Stimulated activated CD8-positive, alpha-beta memory T cell treated with anti-CD3 and anti-CD28 coated beads, Interleukin-15, amount 100 ng/mL, for 24 hours (primary cell): ENCODE data around the gene IL34.
"Not testable (repeated sequence)": the region's sequence is repeated elsewhere in the genome, so short reads cannot be mapped to it uniquely, and the experiment has no call there.

Source experiments
- DNase-seq: peaks from one replicate; pipeline ENCODE4 v3.0.0-alpha.2; 2020; ENCODE audit warnings: low read depth

Gene IL34

DNA sequence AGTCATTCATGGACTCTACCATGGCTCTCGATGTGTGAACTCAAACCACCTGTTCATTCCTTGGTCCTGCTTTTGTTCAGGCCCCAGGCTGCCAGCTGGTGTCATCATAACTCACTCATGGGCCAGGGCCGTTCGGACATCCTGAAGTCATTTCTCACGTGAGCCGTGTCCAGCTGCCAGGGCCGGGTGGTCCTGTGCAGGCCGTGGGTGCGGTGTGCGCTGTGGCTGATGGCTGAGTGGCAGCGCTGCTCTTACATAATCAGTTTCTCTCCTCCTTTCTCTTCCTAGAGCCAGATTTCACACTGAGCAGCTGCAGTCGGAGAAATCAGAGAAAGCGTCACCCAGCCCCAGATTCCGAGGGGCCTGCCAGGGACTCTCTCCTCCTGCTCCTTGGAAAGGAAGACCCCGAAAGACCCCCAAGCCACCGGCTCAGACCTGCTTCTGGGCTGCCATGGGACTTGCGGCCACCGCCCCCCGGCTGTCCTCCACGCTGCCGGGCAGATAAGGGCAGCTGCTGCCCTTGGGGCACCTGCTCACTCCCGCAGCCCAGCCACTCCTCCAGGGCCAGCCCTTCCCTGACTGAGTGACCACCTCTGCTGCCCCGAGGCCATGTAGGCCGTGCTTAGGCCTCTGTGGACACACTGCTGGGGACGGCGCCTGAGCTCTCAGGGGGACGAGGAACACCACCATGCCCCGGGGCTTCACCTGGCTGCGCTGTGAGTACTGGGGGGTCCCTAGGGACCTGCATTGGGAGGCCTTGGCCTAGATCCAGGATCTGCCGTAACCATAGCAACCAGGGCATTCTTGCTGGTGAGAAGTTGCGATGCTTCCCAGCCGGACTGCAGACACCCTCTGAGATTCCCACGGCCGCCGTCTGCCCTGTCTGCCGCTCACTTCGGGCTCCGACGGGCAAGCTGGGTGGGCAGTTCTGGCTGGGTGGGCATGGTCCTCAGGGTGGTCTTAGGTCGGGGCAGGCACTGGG lies at the start of gene IL34:
IL34 (plus strand) TSS at position 300 of the 982 bp plus-strand sequence; CDS start at position 689, 389 bp downstream.
- DNase-seq, result no peak

GRCh38 chr16:70597135-70597835 lies 49.1 kb upstream of the IL34 start:
- no peak for DNase-seq

DNA sequence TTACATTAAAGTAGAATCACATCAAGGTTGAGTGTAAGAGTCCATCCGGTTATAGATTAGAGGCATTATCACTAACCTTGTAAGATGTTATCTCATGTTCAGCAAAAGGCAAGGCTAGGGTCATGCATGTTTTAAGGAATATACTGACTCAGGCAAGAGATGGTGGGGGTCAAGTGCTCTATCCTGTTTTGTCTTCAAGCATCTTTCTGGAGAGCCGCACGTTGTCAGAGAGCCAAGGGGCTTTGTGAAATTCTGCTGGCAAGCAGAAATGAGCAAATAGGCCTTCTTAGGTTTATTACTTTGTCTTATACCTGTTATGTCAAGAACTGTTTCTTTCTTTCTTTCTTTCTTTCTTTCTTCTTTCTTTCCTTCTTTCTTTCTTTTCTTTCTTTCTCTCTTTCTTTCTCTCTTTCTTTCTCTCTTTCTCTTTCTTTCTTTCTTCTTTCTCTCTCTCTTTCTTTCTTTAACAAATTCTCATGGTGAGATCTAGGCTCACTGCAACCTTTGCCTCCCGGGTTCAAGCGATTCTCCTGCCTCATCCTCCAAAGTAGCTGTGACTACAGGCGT lies 47.3 kb upstream of the IL34 start:
- no peak for DNase-seq

DNA sequence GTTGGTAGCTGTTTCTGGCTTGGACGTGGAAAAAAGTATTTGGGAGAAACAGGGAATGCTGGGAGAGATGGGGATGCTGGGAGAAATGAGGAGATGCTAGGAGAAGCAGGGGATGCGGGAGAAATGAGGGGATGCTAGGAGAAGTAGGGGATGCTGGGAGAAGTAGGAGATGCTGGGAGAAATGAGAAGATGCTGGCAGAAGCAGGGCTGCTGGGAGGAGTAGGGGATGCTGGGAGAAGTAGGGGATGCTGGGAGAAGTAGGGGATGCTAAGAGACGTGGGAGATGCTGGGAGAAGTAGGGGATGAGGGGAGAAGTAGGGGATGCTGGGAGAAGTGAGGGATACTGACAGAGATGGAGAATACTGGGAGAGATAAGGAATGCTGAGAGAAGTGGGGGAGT lies 45.6 kb upstream of the IL34 start:
- DNase-seq, result no peak

DNA sequence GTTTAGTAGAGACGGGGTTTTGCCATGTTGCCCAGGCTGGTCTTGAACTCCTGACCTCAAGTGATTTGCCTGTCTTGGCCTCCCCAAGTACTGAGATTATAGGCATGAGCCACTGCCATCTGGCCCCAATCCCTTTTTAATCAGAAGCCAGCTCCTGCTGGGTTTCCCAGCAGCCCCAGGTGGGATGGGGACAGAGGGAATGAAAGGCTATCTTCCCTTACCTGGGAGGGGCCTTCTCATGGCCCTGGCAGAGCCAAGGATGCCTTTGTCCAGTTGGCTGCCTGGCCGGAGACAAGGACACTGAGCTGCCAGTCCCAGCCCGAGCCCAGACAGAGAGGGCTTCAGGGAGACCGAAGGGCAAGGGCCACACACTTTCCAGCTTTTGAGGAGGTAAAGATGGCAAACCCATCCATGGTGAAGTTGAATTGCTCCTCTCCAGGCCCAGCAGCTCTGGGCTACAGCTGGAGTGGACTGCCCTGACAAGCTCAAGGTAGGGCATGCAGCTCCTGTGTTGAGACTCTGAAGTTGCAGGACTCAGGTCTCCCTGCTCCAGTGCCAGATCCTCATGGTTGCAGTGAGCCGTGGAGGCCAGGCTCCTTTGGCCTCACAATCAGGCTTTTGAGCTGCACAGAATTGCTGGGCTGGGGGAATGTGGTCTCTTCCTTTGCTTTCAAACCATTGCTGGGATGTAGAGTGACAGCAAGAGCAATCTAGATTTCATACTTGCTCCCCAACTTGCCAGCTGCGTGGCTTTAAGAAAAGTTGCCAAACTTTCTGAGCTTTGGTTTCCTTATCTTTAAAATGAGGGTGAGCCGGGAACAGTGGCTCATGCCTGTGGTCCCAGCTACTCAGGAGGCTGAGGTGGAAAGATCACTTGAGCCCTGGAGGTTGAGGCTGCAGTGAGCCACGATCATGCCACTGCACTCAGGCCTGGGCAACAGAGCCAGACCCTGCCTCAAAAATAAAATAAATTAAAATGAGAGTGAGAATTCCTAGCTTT lies 44.5 kb upstream of the IL34 start:
- DNase-seq, result no peak

DNA sequence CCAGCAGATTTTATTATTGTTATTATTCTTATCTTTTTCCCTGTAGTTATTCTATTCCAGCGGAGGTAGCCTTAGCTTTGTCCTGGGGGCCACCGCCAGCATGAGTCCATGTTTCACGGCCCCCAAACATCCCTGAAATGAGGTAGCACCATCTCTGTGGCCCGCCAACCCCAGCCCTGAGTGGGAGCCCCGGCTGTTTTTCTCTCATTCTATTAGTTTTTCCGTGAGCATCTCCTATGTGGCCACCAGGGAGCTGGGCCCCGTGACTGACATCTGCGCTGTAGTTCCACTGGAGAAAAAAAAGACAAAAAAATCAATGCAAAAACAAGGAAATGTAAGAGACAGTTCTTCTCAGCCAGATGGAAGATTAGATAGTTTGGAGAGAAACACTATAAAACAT lies 43.5 kb upstream of the IL34 start:
- no peak for DNase-seq

DNA sequence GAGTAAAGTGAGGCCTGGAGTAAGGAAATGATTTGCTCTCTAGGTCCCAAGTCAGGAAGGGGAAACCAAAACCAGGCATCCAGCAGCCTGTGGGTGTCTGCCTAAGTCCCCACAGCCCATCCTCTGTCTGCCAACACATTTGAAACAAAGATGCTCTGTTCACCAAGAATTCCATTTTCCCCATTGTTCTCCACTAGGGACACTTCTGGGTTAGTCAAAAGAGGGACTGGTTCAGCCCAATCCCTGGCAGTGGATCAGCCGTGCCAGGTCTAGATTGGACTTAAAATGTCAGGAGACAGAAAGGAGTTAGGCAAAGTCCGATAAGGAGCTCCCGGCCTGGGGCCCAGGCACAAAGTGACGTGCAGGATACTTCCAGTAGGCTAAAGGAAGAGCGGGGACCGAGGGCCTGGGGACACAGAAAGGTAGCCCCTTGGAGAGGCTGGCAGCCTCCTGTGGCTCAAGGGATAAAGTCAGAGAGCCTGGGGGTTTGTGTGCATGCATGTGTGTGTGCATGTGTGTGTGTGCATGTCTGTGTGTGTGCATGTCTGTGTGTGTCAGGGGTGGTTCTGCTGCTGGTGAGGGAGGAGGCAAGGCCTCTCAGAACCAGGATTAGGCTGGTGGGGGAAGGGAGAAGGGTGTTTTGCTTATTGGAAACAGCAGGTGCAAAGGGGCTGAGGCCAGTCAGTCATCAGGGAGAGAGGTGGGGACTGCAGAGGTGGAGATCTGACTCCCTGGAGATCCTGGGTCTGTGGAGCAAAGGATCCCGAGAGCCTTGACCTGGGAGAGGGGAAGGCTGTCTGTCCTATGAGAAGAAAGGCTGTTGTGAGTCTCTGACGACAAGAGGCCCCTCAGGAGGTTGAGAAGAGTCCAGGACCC lies 41.7 kb upstream of the IL34 start:
- no peak for DNase-seq

- DNase-seq, result no peak
These were observed 41.1 kb upstream of the IL34 start for GRCh38 chr16:70605283-70605657.

GRCh38 chr16:70608521-70608920 lies 37.8 kb upstream of the IL34 start:
- no peak for DNase-seq

GRCh38 chr16:70610273-70611223 lies 35.8 kb upstream of the IL34 start:
- no peak for DNase-seq

DNA sequence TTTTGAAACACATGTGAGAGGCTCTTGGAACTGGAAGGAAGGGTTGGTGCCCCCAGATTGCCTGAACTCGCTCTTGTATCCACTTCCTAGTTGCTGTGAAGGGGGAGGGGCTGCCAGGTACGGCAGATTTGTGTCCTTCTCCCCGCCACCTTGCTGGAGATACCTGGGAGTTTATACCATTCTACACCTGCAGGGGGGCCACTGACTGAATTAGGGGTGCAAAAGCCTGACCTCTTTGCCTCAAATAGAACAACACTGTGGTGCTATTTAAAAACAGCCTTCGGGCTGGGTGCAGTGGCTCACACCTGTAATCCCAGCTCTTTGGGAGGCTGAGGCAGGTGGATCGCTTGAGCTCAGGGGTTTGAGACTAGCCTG lies 35.1 kb upstream of the IL34 start:
- no peak for DNase-seq

- DNase-seq, result no peak
These were observed 34.5 kb upstream of the IL34 start for GRCh38 chr16:70611785-70612303.

GRCh38 chr16:70612931-70613330 lies 33.4 kb upstream of the IL34 start:
- DNase-seq, result no peak

GRCh38 chr16:70614208-70614951 lies 32.0 kb upstream of the IL34 start:
- no peak for DNase-seq

- DNase-seq, result no peak
These were observed 30.4 kb upstream of the IL34 start for GRCh38 chr16:70615945-70616344.

DNA sequence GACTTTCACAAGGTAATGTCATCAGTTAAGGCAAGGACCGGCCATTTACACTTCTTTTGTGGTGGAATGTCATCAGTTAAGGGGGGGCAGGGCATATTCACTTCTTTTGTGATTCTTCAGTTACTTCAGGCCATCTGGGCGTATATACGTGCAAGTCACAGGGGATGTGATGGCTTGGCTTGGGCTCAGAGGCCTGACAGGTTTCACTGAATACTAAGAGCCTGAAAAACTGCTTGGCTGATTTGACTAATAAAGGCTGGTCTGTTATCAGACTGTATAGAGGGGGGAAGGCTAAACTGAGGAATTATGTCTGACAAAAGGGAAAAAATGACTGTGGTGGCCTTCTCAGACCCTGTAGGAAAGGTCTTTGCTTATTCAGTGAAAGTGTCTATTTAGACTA lies 24.5 kb upstream of the IL34 start:
- DNase-seq, result not testable (repeated sequence)

- DNase-seq, result no peak
These were observed 18.7 kb upstream of the IL34 start for GRCh38 chr16:70627696-70628095.

DNA sequence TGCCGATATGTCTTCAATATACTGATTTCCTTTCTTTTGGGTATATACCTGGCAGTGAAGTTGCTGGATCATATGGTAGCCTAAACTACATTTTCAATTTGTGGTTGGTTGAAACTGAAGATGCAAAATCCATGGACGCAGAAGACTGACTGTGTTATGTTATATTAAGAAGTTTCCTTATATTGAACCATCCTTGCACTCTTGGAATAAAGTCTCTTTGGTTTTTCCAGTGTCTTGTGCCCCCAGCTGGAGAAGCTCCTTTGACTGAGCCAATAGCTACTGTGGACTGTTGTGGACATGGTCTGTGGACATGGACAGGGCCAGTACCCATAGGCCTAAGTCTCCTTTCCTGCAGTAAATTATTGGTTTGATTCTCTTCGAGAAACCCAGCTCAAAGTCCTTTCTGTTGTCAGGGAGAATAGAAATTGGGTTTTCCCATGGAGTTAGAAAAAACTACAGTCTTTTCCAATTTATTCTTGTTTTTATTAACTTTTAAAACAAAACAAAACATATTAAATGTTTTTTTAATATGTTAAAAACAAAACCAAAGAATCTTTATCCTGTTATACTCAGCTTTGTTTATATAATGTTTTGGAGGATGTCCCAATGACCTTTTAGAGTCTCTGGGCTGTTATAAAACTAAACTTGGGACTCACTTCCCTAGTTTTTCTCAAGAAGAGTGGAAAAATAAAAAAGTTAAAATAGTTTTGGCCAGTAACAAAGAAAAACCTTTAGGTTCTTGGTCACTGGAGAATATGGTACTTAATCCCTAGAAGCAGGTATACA lies 15.2 kb upstream of the IL34 start:
- no peak for DNase-seq
